Measurements from ENCODE around the gene TOE1.
A peak's percentile ranks its signal among the peaks of the same experiment; 100 is the strongest.

Gene TOE1

DNA sequence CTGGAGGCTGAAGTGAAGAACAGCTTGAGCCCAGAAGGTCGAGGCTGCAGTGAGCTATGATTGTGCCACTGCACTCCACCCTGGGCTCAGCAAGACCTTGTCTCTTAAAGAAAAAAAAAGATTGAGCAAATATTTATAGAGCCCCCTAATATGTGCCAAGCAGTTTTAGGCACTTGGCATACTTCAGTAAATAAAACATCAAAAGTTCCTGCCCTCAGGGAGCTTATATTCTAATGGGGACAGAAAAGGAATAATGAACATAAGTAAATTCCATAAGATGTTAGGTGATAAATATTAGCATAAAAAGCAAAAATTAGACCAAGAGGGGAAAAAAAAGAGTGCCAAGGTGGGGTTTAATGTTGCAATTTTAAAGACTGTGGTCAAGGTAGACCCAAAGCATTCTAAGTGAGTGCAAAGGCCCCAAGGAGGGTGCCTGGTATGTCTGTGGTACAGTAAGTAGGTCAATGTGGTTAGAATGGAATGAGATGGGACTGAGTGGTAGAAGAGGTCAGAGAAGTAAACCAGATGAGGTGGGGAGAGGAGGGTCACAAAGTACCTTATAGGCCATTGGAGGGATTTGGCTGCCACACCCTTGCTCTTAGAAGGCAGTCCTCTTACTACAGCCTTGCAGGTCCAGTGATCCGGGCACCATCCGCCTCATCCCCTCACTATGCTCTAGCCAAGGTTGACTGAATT, 2.2 kb upstream of the TOE1 start:
- H3K27ac ChIP-seq: no peak overlapping the region
- no peaks in the 10 kb centered on the region for H3K9me3 ChIP-seq (ENCODE audit: severe bottlenecking)
- H3K36me3 ChIP-seq: peaks cover 44% of the 10 kb centered on the region
- no peaks in the 10 kb centered on the region for H3K27me3 ChIP-seq (ENCODE audit: insufficient read depth, low read depth, severe bottlenecking)
- no peak for DNase-seq
- no peak overlapping the region for H3K4me3 ChIP-seq (ENCODE audit: low read depth, low read length)
- TF ChIP-seq CTCF (IDR thresholded peaks at IDR 0.05; ENCODE audit: low read depth, low read length): no peak

- peak overlapping the region; percentile 95 for H3K27ac ChIP-seq
- no peak for TF ChIP-seq CTCF (IDR thresholded peaks at IDR 0.05; ENCODE audit: low read depth, low read length)
- no peaks in the 10 kb centered on the region for H3K27me3 ChIP-seq (ENCODE audit: insufficient read depth, low read depth, severe bottlenecking)
- no peaks in the 10 kb centered on the region for H3K9me3 ChIP-seq (ENCODE audit: severe bottlenecking)
- peaks cover 56% of the 10 kb centered on the region for H3K36me3 ChIP-seq
- DNase-seq: no peak
- H3K4me3 ChIP-seq (ENCODE audit: low read depth, low read length): peak overlapping the region; percentile 85
These were observed 971 bp downstream of the TOE1 start for GRCh38 chr1:45340816-45341466.

DNA sequence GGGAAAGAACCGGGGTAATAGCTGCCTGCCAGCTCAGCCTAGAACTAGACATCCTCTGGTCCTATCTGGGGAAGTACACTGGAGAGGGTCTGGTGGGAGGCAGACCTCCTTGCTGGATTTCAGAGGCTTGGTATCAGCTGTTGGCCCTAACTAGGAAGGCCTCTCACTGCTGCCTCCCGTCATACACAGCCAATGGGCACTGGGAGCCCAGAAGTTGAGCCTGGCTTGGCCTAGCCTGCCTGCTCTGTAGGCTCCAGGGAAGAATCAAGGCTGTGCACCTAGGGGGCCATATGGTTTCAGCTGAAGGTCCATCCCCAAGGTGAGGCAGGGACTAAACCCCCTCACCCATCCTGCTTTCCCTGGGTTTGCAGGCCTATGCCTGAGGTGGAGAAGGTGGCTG, 4.5 kb downstream of the TOE1 start:
- Histone ChIP-seq H3K27me3 (ENCODE audit: insufficient read depth, low read depth, severe bottlenecking) (no peaks in the 10 kb centered on the region), H3K9me3 (ENCODE audit: severe bottlenecking) (no peaks in the 10 kb centered on the region), H3K27ac (no peak overlapping the region), H3K36me3 (peaks cover 47% of the 10 kb centered on the region), H3K4me3 (ENCODE audit: low read depth, low read length) (no peak overlapping the region)
- DNase-seq: no peak
- TF ChIP-seq CTCF (IDR thresholded peaks at IDR 0.05; ENCODE audit: low read depth, low read length): no peak

DNA sequence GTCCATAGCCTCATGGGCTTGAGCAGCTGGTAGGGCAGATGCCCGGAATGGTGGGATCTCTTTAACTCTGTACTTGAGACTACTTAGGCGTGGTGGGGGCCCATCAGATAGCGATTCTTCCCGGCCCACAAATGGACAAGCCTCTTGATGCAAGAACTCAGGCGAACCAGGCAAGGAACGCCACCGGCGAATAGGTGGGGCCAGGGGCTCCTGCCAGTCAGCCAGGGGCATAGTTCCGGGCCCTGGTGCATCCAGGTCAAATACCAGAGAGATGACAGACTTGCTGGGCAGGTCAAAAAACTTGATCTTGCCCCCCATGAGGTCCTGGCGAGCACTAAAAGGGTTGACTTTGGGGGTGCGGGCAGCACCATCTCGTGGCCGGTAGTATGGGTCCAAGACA, 5.0 kb downstream of the TOE1 start:
- no peak overlapping the region for H3K4me3 ChIP-seq (ENCODE audit: low read depth, low read length)
- H3K36me3 ChIP-seq: peaks cover 47% of the 10 kb centered on the region
- no peak for DNase-seq
- H3K27me3 ChIP-seq (ENCODE audit: insufficient read depth, low read depth, severe bottlenecking): no peaks in the 10 kb centered on the region
- no peaks in the 10 kb centered on the region for H3K9me3 ChIP-seq (ENCODE audit: severe bottlenecking)
- H3K27ac ChIP-seq: no peak overlapping the region
- no peak for TF ChIP-seq CTCF (IDR thresholded peaks at IDR 0.05; ENCODE audit: low read depth, low read length)

DNA sequence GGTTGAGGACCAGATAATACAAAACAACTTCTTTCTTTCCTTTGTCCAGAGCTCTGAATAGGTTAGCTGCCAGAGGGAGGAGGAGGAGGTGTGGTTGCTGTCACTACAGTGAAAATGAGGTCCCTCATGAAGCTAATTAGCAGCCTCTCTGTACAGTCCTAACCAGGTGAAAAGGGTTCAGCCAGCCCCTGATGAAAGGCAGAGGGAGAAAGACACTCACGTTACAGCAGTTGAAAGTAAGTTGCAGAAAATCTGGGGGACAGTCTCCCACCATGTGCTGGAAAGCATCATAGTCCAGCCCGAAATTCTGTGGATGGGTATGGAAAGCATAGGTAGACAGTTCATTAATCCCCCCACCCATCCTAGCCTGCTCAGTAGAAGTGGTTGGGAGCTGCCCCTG, 6.5 kb downstream of the TOE1 start:
- peaks cover 39% of the 10 kb centered on the region for H3K36me3 ChIP-seq
- no peak for TF ChIP-seq CTCF (IDR thresholded peaks at IDR 0.05; ENCODE audit: low read depth, low read length)
- DNase-seq: no peak
- H3K27me3 ChIP-seq (ENCODE audit: insufficient read depth, low read depth, severe bottlenecking): no peaks in the 10 kb centered on the region
- no peak overlapping the region for H3K27ac ChIP-seq
- H3K4me3 ChIP-seq (ENCODE audit: low read depth, low read length): no peak overlapping the region
- H3K9me3 ChIP-seq (ENCODE audit: severe bottlenecking): no peaks in the 10 kb centered on the region

All from WERI-Rb-1 (cell line).